ENCODE results near the gene SNRPD3. TPM values are rescaled to one million over a fixed set of nuclear protein-coding genes. Genes with fewer than 3 reads are reported as not detected.
"Not testable (repeated sequence)": the region's sequence is repeated elsewhere in the genome, so short reads cannot be mapped to it uniquely, and the experiment has no call there.

Gene SNRPD3
- total RNA-seq, 2 donors from 2014 or later, result 152 to 169 TPM

- Histone ChIP-seq H3K27me3 (replicated peaks; ENCODE audit: insufficient read depth) (no peaks in the 10 kb centered on the region), H3K27ac (no peak overlapping the region), H3K36me3 (no peaks in the 10 kb centered on the region), H3K9me3 (no peaks in the 10 kb centered on the region), H3K4me1 (replicated peaks) (peaks cover 10% of the 10 kb centered on the region), H3K4me3 (no peak overlapping the region)
- TF ChIP-seq, protein P1, sequence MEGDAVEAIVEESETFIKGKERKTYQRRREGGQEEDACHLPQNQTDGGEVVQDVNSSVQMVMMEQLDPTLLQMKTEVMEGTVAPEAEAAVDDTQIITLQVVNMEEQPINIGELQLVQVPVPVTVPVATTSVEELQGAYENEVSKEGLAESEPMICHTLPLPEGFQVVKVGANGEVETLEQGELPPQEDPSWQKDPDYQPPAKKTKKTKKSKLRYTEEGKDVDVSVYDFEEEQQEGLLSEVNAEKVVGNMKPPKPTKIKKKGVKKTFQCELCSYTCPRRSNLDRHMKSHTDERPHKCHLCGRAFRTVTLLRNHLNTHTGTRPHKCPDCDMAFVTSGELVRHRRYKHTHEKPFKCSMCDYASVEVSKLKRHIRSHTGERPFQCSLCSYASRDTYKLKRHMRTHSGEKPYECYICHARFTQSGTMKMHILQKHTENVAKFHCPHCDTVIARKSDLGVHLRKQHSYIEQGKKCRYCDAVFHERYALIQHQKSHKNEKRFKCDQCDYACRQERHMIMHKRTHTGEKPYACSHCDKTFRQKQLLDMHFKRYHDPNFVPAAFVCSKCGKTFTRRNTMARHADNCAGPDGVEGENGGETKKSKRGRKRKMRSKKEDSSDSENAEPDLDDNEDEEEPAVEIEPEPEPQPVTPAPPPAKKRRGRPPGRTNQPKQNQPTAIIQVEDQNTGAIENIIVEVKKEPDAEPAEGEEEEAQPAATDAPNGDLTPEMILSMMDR (IDR thresholded peaks at IDR 0.05), result no peak
- no peak for TF ChIP-seq POLR2A (IDR thresholded peaks at IDR 0.05)
- TF ChIP-seq POLR2AphosphoS5 (IDR thresholded peaks at IDR 0.05), result no peak
- DNase-seq (ENCODE audit: low spot score), result no peak
- intact Hi-C loops (cut with DNase I), result no loop called here
- 51% methylated on average over 8 of the region's 8 CpGs for WGBS
Measured at GRCh38 chr22:24599514-24599913, 43.7 kb downstream of the SNRPD3 start.

- H3K27me3 ChIP-seq (replicated peaks; ENCODE audit: insufficient read depth); H3K4me3 ChIP-seq; H3K27ac ChIP-seq; H3K36me3 ChIP-seq; H3K9me3 ChIP-seq; intact Hi-C loops (cut with DNase I); H3K4me1 ChIP-seq (replicated peaks); DNase-seq (ENCODE audit: low spot score): not testable (repeated sequence)
- 72% methylated on average over 3 of the region's 3 CpGs for WGBS
Measured at GRCh38 chr22:24599958-24600715, 44.3 kb downstream of the SNRPD3 start.

- Histone ChIP-seq H3K4me3 (no peak overlapping the region), H3K27ac (no peak overlapping the region), H3K27me3 (replicated peaks; ENCODE audit: insufficient read depth) (no peaks in the 10 kb centered on the region), H3K9me3 (no peaks in the 10 kb centered on the region), H3K36me3 (no peaks in the 10 kb centered on the region), H3K4me1 (replicated peaks) (no peaks in the 10 kb centered on the region)
- TF ChIP-seq POLR2A (IDR thresholded peaks at IDR 0.05), result no peak
- TF ChIP-seq, protein P1 (IDR thresholded peaks at IDR 0.05), result no peak
- DNase-seq (ENCODE audit: low spot score), result no peak
- WGBS, result 51% methylated on average over 9 of the region's 12 CpGs
- intact Hi-C loops (cut with DNase I), result no loop called here
Measured at GRCh38 chr22:24601217-24602104, 45.7 kb downstream of the SNRPD3 start.

DNA sequence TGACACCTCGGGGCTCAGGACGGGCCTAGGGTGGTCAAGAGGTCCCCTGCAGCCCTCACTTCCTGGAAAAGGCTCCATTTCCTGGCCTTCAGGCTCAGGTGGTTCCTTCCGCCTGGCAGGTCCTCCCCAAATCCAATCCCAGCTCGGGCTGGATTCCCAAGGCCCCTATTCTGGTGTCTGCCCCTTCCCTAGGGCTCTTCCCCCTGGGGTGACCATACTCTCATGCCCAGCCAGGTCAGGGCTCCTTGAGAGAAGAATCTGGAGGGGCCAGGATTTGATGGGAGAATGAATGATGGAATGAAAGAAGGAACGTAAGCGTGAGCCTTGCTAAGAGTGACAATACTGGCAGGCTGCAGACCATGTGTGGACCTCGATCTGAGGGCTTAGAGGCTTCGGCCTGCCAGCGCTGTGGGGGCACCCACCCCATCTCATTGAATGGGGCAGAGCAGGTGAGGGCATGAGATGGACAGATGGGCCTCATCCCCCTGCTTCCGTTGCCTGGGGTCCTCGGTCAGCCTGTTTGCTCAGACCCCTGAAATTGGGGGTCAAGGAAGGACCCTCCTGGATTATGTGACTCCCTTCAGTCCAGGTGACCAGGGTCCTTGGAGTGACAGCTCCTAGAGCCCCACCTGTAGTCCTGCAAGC lies 46.4 kb downstream of the SNRPD3 start:
- whole genome bisulfite sequencing, result 96% methylated on average over 11 of the region's 11 CpGs
- H3K36me3 ChIP-seq; H3K9me3 ChIP-seq; H3K27me3 ChIP-seq (replicated peaks; ENCODE audit: insufficient read depth); DNase-seq (ENCODE audit: low spot score); intact Hi-C loops (cut with DNase I); H3K4me3 ChIP-seq; H3K4me1 ChIP-seq (replicated peaks); H3K27ac ChIP-seq: not testable (repeated sequence)

DNA sequence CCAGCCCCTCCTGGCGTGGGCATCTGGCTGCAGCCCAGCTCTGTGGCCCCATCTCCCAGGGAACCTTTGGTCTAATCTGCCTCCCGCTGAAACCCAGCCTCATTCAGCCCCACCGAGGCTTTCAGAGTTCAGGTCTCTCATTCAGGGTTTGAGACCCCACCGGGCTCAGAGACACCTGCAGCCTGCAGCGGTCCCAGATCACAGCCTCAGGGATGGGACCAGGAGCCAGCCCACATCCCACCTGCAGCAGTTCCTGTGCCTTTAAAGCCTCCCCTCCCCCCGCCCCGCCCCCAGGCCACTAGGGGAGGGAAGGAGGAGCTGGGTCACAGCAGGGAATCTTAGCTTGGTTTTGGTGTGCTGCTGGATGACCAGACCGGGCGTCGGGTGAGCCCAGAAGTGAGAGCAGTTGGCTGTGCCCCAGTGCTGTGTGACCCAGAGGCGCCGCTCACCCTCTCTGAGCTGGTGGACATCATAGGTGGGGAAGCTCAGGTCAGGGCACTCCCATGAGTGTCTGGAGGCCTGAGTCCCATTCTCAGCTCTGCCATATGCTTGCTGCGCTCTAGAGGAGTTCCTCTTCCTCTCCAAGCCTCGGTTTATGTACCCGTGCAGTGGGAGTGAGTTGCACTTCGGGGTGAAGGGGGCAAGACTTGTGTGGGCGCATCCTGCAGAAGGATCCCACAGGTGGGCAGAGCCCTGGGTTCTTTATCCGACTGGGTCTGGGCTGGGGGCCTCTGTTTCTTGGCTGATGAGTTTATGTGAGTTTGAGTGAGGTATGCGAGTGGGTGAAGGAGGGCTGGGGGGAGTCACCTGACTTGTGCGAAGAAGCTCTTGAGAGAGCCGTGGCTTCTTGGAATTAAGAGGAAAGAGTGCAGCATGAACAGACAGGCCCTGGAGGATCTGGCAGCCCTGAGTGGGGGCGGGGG lies 47.3 kb downstream of the SNRPD3 start, which contains the start of gene GGT1:
Gene GGT1 (plus strand): TSS at position 347 of the 923 bp plus-strand sequence. CDS start 7,889 bp downstream, outside the sequence.
- H3K27me3 ChIP-seq (replicated peaks; ENCODE audit: insufficient read depth); intact Hi-C loops (cut with DNase I); H3K4me1 ChIP-seq (replicated peaks); H3K9me3 ChIP-seq; H3K36me3 ChIP-seq; DNase-seq (ENCODE audit: low spot score): not testable (repeated sequence)
- WGBS, result 60% methylated on average over 21 of the region's 22 CpGs
- Histone ChIP-seq H3K27ac (peak within 1 kb of the TSS; percentile 42 to 68), H3K4me3 (peak within 1 kb of the TSS in 1 of 2 donors; percentile 28)

- H3K36me3 ChIP-seq; H3K9me3 ChIP-seq; H3K27me3 ChIP-seq (replicated peaks; ENCODE audit: insufficient read depth); intact Hi-C loops (cut with DNase I); H3K4me1 ChIP-seq (replicated peaks); DNase-seq (ENCODE audit: low spot score): not testable (repeated sequence)
- Histone ChIP-seq H3K27ac (peak overlapping the region; percentile 42 to 68), H3K4me3 (peak overlapping the region in 1 of 2 donors; percentile 28)
- 29% methylated on average over 18 of the region's 18 CpGs for WGBS
Measured at GRCh38 chr22:24603770-24604629, 48.2 kb downstream of the SNRPD3 start.

- H3K27me3 ChIP-seq (replicated peaks; ENCODE audit: insufficient read depth); H3K27ac ChIP-seq; H3K4me3 ChIP-seq; intact Hi-C loops (cut with DNase I); DNase-seq (ENCODE audit: low spot score); H3K4me1 ChIP-seq (replicated peaks); H3K36me3 ChIP-seq; H3K9me3 ChIP-seq: not testable (repeated sequence)
- 82% methylated on average over 2 of the region's 2 CpGs for WGBS
Measured at GRCh38 chr22:24606340-24606739, 50.5 kb downstream of the SNRPD3 start.

GRCh38 chr22:24607429-24607983 lies 51.7 kb downstream of the SNRPD3 start:
- DNase-seq (ENCODE audit: low spot score); H3K36me3 ChIP-seq; H3K4me3 ChIP-seq; H3K27me3 ChIP-seq (replicated peaks; ENCODE audit: insufficient read depth); intact Hi-C loops (cut with DNase I); H3K27ac ChIP-seq; H3K4me1 ChIP-seq (replicated peaks); H3K9me3 ChIP-seq: not testable (repeated sequence)
- WGBS, result 61% methylated on average over 17 of the region's 18 CpGs

Measured in prostate gland (tissue), 2 donors.